Ishikawa (cell line): Measurements from ENCODE around the gene ABCG1.

Experiments used
- CEBPB ChIP-seq: IDR thresholded peaks from 2 replicates; pipeline ENCODE4 v1.6.1; 2012
- CREB1 ChIP-seq: IDR thresholded peaks from 2 replicates; pipeline ENCODE4 v1.6.1; 2012; ENCODE audit warnings: low read depth
- EGR1 ChIP-seq: IDR thresholded peaks from 2 replicates; pipeline ENCODE4 v1.6.1; 2012
- EP300 ChIP-seq: IDR thresholded peaks from 2 replicates; pipeline ENCODE4 v1.6.1; 2012; ENCODE audit warnings: borderline replicate concordance
- FOXM1 ChIP-seq: IDR thresholded peaks from 2 replicates; pipeline ENCODE4 v1.6.1; 2012; ENCODE audit warnings: low read depth, borderline replicate concordance
- MAX ChIP-seq: IDR thresholded peaks from 2 replicates; pipeline ENCODE4 v1.6.1; 2012
- NFIC ChIP-seq: IDR thresholded peaks from 2 replicates; pipeline ENCODE4 v1.6.1; 2012
- RAD21 ChIP-seq: IDR thresholded peaks from 2 replicates; pipeline ENCODE4 v1.6.1; 2012; ENCODE audit warnings: low read depth
- REST ChIP-seq: IDR thresholded peaks from 2 replicates; pipeline ENCODE4 v1.6.1; 2012; ENCODE audit warnings: low read depth, mild to moderate bottlenecking
- TAF1 ChIP-seq: IDR thresholded peaks from 2 replicates; pipeline ENCODE4 v1.6.1; 2012; ENCODE audit warnings: low read depth, mild to moderate bottlenecking
- TCF12 ChIP-seq: IDR thresholded peaks from 2 replicates; pipeline ENCODE4 v1.6.1; 2012; ENCODE audit warnings: low read depth
- TEAD4 ChIP-seq: IDR thresholded peaks from 2 replicates; pipeline ENCODE4 v1.6.1; 2012
- USF1 ChIP-seq: IDR thresholded peaks from 2 replicates; pipeline ENCODE4 v1.6.1; 2012
- YY1 ChIP-seq: IDR thresholded peaks from 2 replicates; pipeline ENCODE4 v1.6.1; 2012; ENCODE audit warnings: low read depth
- ZBTB7A ChIP-seq: IDR thresholded peaks from 2 replicates; pipeline ENCODE4 v1.6.1; 2012; ENCODE audit warnings: low read depth

Gene ABCG1

GRCh38 chr21:42239973-42240372 is 21.0 kb downstream of the ABCG1 start:
- TF ChIP-seq CREB1 = no peak
- no peak for TF ChIP-seq EP300
- TF ChIP-seq FOXM1 = no peak
- TF ChIP-seq ZBTB7A = no peak
- no peak for TF ChIP-seq RAD21

- TF ChIP-seq EP300 (no peak), USF1 (no peak), TEAD4 (no peak), TCF12 (no peak), FOXM1 (no peak), CREB1 (no peak), NFIC (no peak), CEBPB (no peak), REST (no peak), MAX (no peak), RAD21 (no peak), ZBTB7A (no peak), TAF1 (no peak), YY1 (no peak), EGR1 (no peak)
These were observed 23.7 kb downstream of the ABCG1 start for GRCh38 chr21:42242611-42243010.

- TF ChIP-seq ZBTB7A (no peak), EGR1 (no peak), USF1 (no peak), EP300 (no peak), TCF12 (no peak), NFIC (no peak), RAD21 (no peak), FOXM1 (no peak), TAF1 (no peak), CREB1 (no peak), CEBPB (no peak), TEAD4 (no peak), REST (no peak), MAX (no peak), YY1 (no peak)
These were observed 24.1 kb downstream of the ABCG1 start for GRCh38 chr21:42243026-42243425.

- TF ChIP-seq YY1 (no peak), EGR1 (no peak), TEAD4 (no peak), TAF1 (no peak), REST (no peak), USF1 (no peak), CREB1 (no peak), RAD21 (no peak), TCF12 (no peak), CEBPB (no peak), ZBTB7A (no peak), NFIC (no peak), MAX (no peak), EP300 (no peak), FOXM1 (no peak)
These were observed 26.6 kb downstream of the ABCG1 start for GRCh38 chr21:42245331-42246193.
